DND-41 (cell line): ENCODE data around the gene CPEB4.

Source experiments
- ATAC-seq: fragments of 200-7000 bp; cut with Tn5 transposase; 3 replicates; pipeline ENCODE4 v1.9.1; 2021; ENCODE audit warnings: low read depth; ENCODE audit not compliant: insufficient read depth
- DNase-seq: peaks from one replicate; pipeline ENCODE4 v3.0.0-alpha.2; 2020
- H2AFZ ChIP-seq: 2 replicates; pipeline ENCODE4 v1.6.0; 2012; ENCODE audit warnings: low read depth, low read length
- H3K27ac ChIP-seq: 2 replicates; pipeline ENCODE4 v1.5.1; 2012; ENCODE audit warnings: low read length, inconsistent platforms
- H3K27me3 ChIP-seq: fragments of 200-600 bp; sonication (generic); 2 replicates; pipeline ENCODE4 v1.6.0; 2012; ENCODE audit warnings: low read length, mild to moderate bottlenecking, inconsistent platforms; ENCODE audit not compliant: insufficient read depth, poor library complexity
- H3K36me3 ChIP-seq: 2 replicates; pipeline ENCODE4 v1.5.1; 2012; ENCODE audit warnings: low read length, inconsistent platforms; ENCODE audit not compliant: insufficient read depth
- H3K4me1 ChIP-seq: 2 replicates; pipeline ENCODE4 v1.5.1; 2012; ENCODE audit warnings: mild to moderate bottlenecking, low read length; ENCODE audit not compliant: insufficient read depth
- H3K4me2 ChIP-seq: 2 replicates; pipeline ENCODE4 v1.6.0; 2012; ENCODE audit warnings: mild to moderate bottlenecking, moderate library complexity, low read length, inconsistent platforms; ENCODE audit not compliant: insufficient read depth
- H3K4me3 ChIP-seq, 2 experiments: fragments of 200-600 bp in 1 of 2; shearing (Covaris generic) in 1 of 2; 2 replicates each; pipeline ENCODE4 v1.5.1; 2012 to 2016; ENCODE audit warnings: inconsistent platforms in 2 of 2, low read length in 2 of 2, mild to moderate bottlenecking in 2 of 2, low read depth in 1 of 2, moderate library complexity in 1 of 2
- H3K79me2 ChIP-seq: 2 replicates; pipeline ENCODE4 v1.6.0; 2012; ENCODE audit warnings: low read length, inconsistent platforms; ENCODE audit not compliant: insufficient read depth
- H3K9ac ChIP-seq: 2 replicates; pipeline ENCODE4 v1.6.0; 2012; ENCODE audit warnings: low read depth, mild to moderate bottlenecking, inconsistent platforms, low read length, moderate library complexity
- H3K9me3 ChIP-seq: 2 replicates; pipeline ENCODE4 v1.5.1; 2012; ENCODE audit warnings: low read length, moderate library complexity, mild to moderate bottlenecking, inconsistent platforms; ENCODE audit not compliant: insufficient read depth, severe bottlenecking
- H4K20me1 ChIP-seq: 2 replicates; pipeline ENCODE4 v1.6.0; 2012; ENCODE audit warnings: low read length; ENCODE audit not compliant: insufficient read depth
- EZH2 ChIP-seq: IDR thresholded peaks from 3 replicates; pipeline ENCODE4 v1.6.1; 2012; ENCODE audit warnings: borderline replicate concordance, low read depth, mild to moderate bottlenecking, moderate library complexity, low read length, inconsistent platforms; ENCODE audit not compliant: severe bottlenecking
- TF ChIP-seq, protein P1 (sequence below): IDR thresholded peaks from 2 replicates; pipeline ENCODE4 v1.5.1; 2012; ENCODE audit warnings: borderline replicate concordance, low read length, moderate library complexity, mild to moderate bottlenecking; ENCODE audit not compliant: poor library complexity, severe bottlenecking; ENCODE audit errors: extremely low read depth

Gene CPEB4

DNA sequence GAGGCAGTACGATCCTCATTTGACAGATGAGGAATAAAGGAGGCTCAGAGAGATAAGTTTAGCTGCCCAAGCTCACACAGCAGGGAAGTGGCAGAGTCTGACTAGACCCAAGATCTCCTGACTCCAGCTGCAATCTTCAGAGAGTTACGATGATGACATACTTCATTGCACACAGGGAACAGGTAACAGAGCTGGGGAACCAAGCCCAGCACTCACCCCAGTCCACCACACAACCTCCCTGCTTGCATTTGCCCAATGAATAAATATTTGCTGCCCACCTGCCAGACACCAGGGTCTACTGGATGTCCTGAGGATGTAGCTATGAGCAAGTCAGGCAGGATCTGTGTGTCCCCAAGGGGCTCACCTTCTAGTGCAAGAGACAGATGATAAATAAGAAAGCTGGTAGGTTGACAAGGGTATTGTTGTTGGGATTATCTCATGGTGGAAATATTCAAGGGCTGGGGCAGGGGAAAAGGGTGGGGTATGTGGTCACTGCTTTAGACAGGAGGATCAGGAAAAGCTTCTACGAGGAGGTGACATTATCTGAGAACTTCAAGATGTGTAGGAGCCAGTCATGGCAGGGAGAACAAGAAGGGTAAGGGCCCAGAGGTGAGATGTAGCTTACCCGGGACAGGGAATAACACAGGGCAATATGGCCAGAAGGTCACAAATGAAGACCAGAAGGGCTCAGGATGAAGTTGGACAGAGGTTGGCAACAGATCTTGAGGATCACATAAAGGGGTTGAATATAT, 28.6 kb upstream of the CPEB4 start:
- no peaks in the 10 kb centered on the region for H3K36me3 ChIP-seq
- H3K27ac ChIP-seq: no peak overlapping the region
- H3K4me1 ChIP-seq: no peaks in the 10 kb centered on the region
- no peak for TF ChIP-seq EZH2
- TF ChIP-seq, protein P1, sequence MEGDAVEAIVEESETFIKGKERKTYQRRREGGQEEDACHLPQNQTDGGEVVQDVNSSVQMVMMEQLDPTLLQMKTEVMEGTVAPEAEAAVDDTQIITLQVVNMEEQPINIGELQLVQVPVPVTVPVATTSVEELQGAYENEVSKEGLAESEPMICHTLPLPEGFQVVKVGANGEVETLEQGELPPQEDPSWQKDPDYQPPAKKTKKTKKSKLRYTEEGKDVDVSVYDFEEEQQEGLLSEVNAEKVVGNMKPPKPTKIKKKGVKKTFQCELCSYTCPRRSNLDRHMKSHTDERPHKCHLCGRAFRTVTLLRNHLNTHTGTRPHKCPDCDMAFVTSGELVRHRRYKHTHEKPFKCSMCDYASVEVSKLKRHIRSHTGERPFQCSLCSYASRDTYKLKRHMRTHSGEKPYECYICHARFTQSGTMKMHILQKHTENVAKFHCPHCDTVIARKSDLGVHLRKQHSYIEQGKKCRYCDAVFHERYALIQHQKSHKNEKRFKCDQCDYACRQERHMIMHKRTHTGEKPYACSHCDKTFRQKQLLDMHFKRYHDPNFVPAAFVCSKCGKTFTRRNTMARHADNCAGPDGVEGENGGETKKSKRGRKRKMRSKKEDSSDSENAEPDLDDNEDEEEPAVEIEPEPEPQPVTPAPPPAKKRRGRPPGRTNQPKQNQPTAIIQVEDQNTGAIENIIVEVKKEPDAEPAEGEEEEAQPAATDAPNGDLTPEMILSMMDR: no peak
- H3K4me2 ChIP-seq: no peak overlapping the region
- H3K27me3 ChIP-seq: peaks cover 4% of the 10 kb centered on the region
- H3K4me3 ChIP-seq: no peak overlapping the region
- no peak for DNase-seq
- no peak overlapping the region for H3K9ac ChIP-seq
- H2AFZ ChIP-seq: no peak overlapping the region
- ATAC-seq: no peak
- H3K9me3 ChIP-seq: no peaks in the 10 kb centered on the region
- H4K20me1 ChIP-seq: no peaks in the 10 kb centered on the region
- no peaks in the 10 kb centered on the region for H3K79me2 ChIP-seq

DNA sequence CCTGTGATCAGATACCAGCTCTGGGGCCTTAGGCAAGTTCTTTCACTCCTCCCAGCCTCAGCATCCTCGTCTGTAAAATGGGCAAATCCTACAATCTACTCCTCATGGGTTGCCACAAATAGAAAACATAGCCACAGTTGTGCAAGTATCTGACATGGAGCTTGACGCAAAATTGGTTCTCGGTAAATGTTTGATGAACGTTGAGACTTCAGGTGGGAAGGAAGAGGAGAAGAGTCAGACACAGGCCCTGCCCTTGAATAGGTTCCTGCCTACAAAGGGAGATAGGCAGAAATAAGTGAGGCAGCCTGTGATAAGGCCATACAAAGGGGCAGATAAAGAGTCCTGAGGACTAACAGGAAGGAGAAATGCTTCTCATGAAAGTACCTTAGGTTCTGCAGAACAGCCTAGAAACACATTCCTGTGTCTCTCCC, 26.1 kb upstream of the CPEB4 start:
- no peaks in the 10 kb centered on the region for H3K4me1 ChIP-seq
- no peak overlapping the region for H2AFZ ChIP-seq
- peaks cover 4% of the 10 kb centered on the region for H3K27me3 ChIP-seq
- no peak for ATAC-seq
- no peak overlapping the region for H3K4me2 ChIP-seq
- H3K79me2 ChIP-seq: no peaks in the 10 kb centered on the region
- TF ChIP-seq EZH2: no peak
- TF ChIP-seq, protein P1: no peak
- no peak overlapping the region for H3K9ac ChIP-seq
- H3K36me3 ChIP-seq: no peaks in the 10 kb centered on the region
- no peak overlapping the region for H3K4me3 ChIP-seq
- no peak overlapping the region for H3K27ac ChIP-seq
- H4K20me1 ChIP-seq: no peaks in the 10 kb centered on the region
- DNase-seq: no peak
- H3K9me3 ChIP-seq: no peaks in the 10 kb centered on the region

DNA sequence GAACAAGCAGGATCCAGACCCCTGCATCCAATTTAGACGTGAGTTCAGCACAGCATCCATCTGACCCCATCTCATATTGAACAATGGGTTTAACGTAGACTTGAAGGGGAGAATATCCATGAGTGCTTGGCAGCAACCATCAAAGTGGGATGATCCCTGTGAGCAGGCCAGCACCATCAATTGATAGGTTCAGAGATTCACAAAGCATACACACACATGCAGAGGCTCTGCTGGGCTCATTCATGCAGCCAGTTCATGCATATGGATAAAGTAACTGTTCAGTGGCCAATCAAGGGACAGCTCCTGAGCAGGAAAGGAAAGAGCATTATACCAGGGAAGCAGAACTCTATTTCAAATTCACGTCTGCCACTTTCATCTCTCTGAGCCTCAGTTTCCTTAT, 24.8 kb upstream of the CPEB4 start:
- no peak overlapping the region for H2AFZ ChIP-seq
- peaks cover 4% of the 10 kb centered on the region for H3K27me3 ChIP-seq
- no peaks in the 10 kb centered on the region for H3K4me1 ChIP-seq
- no peaks in the 10 kb centered on the region for H3K9me3 ChIP-seq
- no peaks in the 10 kb centered on the region for H3K36me3 ChIP-seq
- no peaks in the 10 kb centered on the region for H3K79me2 ChIP-seq
- TF ChIP-seq EZH2: no peak
- TF ChIP-seq, protein P1: no peak
- DNase-seq: no peak
- H3K4me3 ChIP-seq: no peak overlapping the region
- no peak overlapping the region for H3K9ac ChIP-seq
- no peak overlapping the region for H3K4me2 ChIP-seq
- no peak overlapping the region for H3K27ac ChIP-seq
- no peaks in the 10 kb centered on the region for H4K20me1 ChIP-seq
- no peak for ATAC-seq
